Skeletal muscle satellite cell (primary cell): ENCODE data around the gene DENND5A.

Source experiments
- H3K27me3 ChIP-seq: 2 replicates; pipeline ENCODE4 v1.7.0; 2013; ENCODE audit warnings: low read length; ENCODE audit not compliant: control insufficient read depth, insufficient read depth
- H3K36me3 ChIP-seq: 2 replicates; pipeline ENCODE4 v1.7.0; 2013; ENCODE audit warnings: mild to moderate bottlenecking, control low read depth, low read length; ENCODE audit not compliant: insufficient read depth
- H3K4me1 ChIP-seq: 2 replicates; pipeline ENCODE4 v1.7.0; 2013; ENCODE audit warnings: low read length; ENCODE audit not compliant: control insufficient read depth, insufficient read depth
- H3K4me2 ChIP-seq: 2 replicates; pipeline ENCODE4 v1.7.0; 2013; ENCODE audit warnings: mild to moderate bottlenecking, low read length
- H3K4me3 ChIP-seq: 2 replicates; pipeline ENCODE4 v1.7.0; 2013; ENCODE audit warnings: low read length
- H3K9ac ChIP-seq: 2 replicates; pipeline ENCODE4 v1.7.0; 2013; ENCODE audit warnings: mild to moderate bottlenecking, low read depth, low read length, moderate library complexity
- H3K9me3 ChIP-seq: replicated peaks from 2 replicates; pipeline ENCODE4 v1.7.0; 2013; ENCODE audit warnings: mild to moderate bottlenecking, control low read depth, low read length

The DENND5A gene

GRCh38 chr11:9277176-9277575 lies 12.0 kb upstream of the DENND5A start:
- no peak overlapping the region for H3K4me2 ChIP-seq
- H3K9me3 ChIP-seq, result no peaks in the 10 kb centered on the region
- no peak overlapping the region for H3K4me3 ChIP-seq
- H3K36me3 ChIP-seq, result peaks cover 9% of the 10 kb centered on the region
- H3K27me3 ChIP-seq, result no peaks in the 10 kb centered on the region
- no peak overlapping the region for H3K9ac ChIP-seq
- H3K4me1 ChIP-seq, result peaks cover 7% of the 10 kb centered on the region

DNA sequence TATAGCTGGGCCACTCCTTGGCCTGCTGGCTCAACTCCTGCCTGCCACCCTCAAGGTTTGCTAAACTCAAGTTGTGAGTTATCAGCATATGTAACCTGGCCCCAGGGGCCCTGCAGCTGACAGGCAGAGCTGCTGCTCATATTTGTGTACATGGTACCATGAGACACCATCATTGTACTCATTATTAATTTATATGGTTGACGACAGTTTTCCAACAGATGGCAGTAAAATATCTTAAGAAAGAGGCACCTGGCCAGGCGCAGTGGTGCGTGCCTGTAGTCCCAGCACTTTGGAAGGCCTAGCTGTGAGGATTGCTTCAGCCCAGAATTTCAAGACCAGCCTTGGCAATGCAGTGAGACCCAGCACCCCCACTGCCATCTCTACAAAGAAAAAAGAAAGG lies 11.4 kb upstream of the DENND5A start:
- no peak overlapping the region for H3K4me3 ChIP-seq
- H3K4me2 ChIP-seq, result no peak overlapping the region
- no peaks in the 10 kb centered on the region for H3K9me3 ChIP-seq
- H3K4me1 ChIP-seq, result peaks cover 7% of the 10 kb centered on the region
- H3K27me3 ChIP-seq, result no peaks in the 10 kb centered on the region
- H3K36me3 ChIP-seq, result peaks cover 9% of the 10 kb centered on the region
- H3K9ac ChIP-seq, result no peak overlapping the region

- Histone ChIP-seq H3K4me2 (no peak overlapping the region), H3K27me3 (no peaks in the 10 kb centered on the region), H3K36me3 (peaks cover 3% of the 10 kb centered on the region), H3K4me1 (no peaks in the 10 kb centered on the region), H3K4me3 (no peak overlapping the region), H3K9me3 (no peaks in the 10 kb centered on the region), H3K9ac (no peak overlapping the region)
These were observed 9.5 kb upstream of the DENND5A start for GRCh38 chr11:9274499-9275258.

DNA sequence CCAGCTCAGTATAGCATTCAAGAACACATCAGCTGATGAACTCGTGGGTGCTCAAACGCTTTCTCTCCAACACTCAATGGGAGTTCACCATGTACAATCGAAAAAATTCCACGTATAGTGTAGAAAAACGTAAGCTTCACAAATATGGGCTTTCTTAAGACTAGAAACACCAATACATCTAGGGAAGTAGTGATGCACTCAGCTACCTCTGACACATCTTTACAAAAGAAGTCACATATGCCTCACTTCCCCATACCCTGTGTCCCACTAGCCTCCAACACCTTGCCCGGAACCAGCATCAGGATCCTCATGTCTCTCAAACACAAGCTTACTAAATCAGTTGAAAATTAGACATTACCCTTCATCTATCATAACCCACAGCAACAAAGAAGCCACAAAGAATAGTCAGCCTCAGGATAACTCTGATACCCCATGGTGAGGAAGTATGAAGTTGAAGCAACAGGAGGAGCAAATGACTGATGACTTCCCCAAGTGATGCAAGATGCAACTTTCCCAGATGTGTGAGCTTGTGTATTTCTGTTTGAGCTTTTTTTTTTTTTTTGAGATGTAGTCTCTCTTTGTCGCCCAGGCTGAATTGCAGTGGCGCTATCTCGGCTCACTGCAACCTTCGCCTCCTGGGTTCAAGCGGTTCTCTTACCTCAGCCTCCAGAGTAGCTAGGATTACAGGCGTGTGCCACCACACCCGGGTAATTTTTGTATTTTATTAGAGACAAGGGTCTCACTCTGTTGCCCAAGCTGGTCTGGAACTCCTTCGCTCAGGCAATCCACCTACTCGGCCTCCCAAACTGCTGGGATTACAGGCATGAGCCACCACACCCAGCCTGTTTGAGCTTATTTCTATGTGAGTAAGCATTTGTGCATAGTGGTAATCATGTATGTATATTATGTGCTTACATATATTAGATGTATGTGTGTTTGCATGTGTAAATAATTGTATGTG lies 8.5 kb upstream of the DENND5A start:
- Histone ChIP-seq H3K36me3 (peaks cover 3% of the 10 kb centered on the region), H3K4me1 (no peaks in the 10 kb centered on the region), H3K4me3 (no peak overlapping the region), H3K9me3 (no peaks in the 10 kb centered on the region), H3K27me3 (no peaks in the 10 kb centered on the region), H3K4me2 (no peak overlapping the region), H3K9ac (no peak overlapping the region)

- no peak overlapping the region for H3K9ac ChIP-seq
- peaks cover 6% of the 10 kb centered on the region for H3K4me1 ChIP-seq
- no peak overlapping the region for H3K4me3 ChIP-seq
- no peaks in the 10 kb centered on the region for H3K36me3 ChIP-seq
- no peaks in the 10 kb centered on the region for H3K27me3 ChIP-seq
- no peak overlapping the region for H3K4me2 ChIP-seq
- no peaks in the 10 kb centered on the region for H3K9me3 ChIP-seq
These were observed 4.4 kb upstream of the DENND5A start for GRCh38 chr11:9269492-9270013.

DNA sequence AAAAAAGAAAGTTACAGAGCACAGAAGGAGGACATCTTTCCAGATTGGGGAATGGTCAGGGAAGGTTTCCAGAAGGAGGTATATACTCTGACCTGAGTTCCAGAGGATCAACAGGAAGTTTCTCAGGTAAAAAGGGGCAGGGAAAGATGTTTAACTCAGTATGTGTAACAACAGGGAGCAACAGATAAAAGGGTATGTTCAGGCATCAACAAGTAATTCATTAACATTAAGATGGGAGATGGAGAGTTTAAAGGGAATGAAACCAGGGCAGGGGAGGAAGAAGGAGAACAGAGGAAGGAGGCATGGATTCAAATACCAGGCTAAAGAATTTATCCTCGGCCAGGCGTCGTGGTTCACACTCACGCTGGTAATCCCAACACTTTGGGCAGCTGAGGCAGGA lies 2.5 kb upstream of the DENND5A start:
- H3K9ac ChIP-seq, result no peak overlapping the region
- H3K4me1 ChIP-seq, result peaks cover 6% of the 10 kb centered on the region
- no peaks in the 10 kb centered on the region for H3K9me3 ChIP-seq
- no peak overlapping the region for H3K4me3 ChIP-seq
- H3K27me3 ChIP-seq, result no peaks in the 10 kb centered on the region
- no peaks in the 10 kb centered on the region for H3K36me3 ChIP-seq
- no peak overlapping the region for H3K4me2 ChIP-seq

DNA sequence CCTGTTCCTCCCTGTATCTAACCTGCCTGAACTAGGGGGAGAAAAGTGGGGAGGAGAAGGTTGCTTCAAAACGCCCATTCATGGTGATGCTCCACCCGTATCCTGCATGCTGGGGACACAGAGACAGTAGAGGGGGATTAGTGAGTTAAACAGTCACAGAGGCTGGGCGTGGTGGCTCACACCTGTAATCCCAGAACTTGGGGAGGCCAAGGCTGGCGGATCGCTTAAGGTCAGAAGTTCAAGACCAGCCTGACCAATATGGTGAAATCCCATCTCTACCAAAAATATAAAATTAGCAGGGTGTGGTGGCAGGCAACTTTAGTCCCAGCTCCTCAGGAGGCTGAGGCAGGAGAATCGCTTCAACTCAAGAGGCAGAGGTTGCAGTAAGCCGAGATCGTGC lies 1.8 kb upstream of the DENND5A start:
- no peak overlapping the region for H3K4me3 ChIP-seq
- no peak overlapping the region for H3K9ac ChIP-seq
- no peaks in the 10 kb centered on the region for H3K9me3 ChIP-seq
- H3K27me3 ChIP-seq, result no peaks in the 10 kb centered on the region
- H3K36me3 ChIP-seq, result no peaks in the 10 kb centered on the region
- H3K4me2 ChIP-seq, result no peak overlapping the region
- H3K4me1 ChIP-seq, result peaks cover 6% of the 10 kb centered on the region

GRCh38 chr11:9266132-9266736 lies 1.1 kb upstream of the DENND5A start:
- no peaks in the 10 kb centered on the region for H3K27me3 ChIP-seq
- H3K4me3 ChIP-seq, result peak overlapping the region; percentile 98
- H3K4me1 ChIP-seq, result peaks cover 11% of the 10 kb centered on the region
- H3K9me3 ChIP-seq, result no peaks in the 10 kb centered on the region
- H3K36me3 ChIP-seq, result no peaks in the 10 kb centered on the region
- H3K4me2 ChIP-seq, result peak overlapping the region; percentile 100
- H3K9ac ChIP-seq, result no peak overlapping the region

DNA sequence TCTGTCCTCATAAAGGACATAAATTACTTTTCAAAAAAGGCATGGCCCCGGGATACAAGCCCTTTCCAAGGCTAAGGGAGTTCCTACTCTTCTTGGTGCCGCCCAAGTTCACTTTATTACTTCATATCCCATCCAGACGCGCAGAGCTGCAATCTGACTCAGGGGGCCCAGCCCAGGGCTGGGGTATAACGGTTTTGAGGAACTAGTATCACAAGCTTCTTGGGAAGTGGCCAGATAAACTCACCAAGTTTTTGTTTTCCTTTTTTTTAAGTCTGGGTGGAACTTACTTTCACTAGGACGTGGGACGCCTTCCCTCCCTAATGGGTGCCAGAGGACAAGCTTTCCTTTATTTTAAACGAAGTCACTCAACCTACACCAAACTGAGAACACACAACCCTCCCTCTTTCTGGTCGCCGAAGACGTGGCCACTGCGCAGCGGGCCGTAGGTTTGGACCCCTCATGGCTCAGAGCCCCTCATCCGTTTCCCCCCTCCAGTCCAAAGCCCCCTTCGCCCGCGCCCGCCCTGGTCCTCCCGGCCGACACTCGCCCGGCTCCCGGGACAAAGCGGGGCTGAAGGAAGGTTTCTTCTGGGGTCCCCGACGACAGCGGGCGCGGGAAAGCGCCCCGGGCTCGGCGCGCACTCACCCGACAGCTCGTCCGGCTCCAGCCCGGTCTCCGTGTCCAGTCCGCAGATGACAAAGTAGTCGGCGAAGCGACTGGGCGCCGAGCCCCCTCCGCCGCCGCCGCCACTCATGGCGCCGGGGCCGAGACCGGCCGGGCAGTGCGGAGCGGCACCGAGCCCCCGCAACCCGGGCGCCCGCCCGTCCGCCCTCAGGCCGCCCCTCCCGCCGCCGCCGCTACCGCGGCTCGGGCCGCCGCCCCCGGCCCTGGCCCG lies 587 bp downstream of the DENND5A start:
- peak overlapping the region; percentile 96 for H3K9ac ChIP-seq
- no peaks in the 10 kb centered on the region for H3K27me3 ChIP-seq
- peak overlapping the region; percentile 98 for H3K4me3 ChIP-seq
- H3K36me3 ChIP-seq, result no peaks in the 10 kb centered on the region
- H3K9me3 ChIP-seq, result no peaks in the 10 kb centered on the region
- peaks cover 25% of the 10 kb centered on the region for H3K4me1 ChIP-seq
- peak overlapping the region; percentile 100 for H3K4me2 ChIP-seq

DNA sequence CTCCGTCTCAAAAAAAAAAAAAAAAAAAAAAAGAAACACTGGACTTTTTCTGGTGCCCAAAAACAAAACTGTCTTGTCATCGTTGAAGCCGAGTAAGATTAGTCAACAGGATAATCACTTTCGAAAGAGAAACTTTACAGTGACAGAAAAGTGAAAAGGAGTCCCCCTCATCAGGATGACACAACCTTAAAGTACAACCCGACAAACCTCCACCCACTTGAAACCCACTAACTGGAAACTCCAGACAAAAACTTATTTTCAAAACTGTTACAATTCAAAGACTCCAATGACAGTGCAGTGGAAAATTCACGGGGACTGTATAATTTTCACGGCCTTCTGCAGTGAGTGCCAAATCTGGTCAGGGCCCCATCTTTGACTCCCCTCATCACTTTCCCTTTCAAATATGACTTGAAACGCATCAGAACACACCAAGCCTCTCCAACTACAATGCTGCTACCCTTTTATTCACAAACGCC lies 1.3 kb downstream of the DENND5A start:
- Histone ChIP-seq H3K4me2 (peak overlapping the region; percentile 100), H3K4me3 (peak overlapping the region; percentile 98), H3K9ac (peak overlapping the region; percentile 96)

More for the DNA sequence above, 1.3 kb downstream of the DENND5A start:
- no peaks in the 10 kb centered on the region for H3K9me3 ChIP-seq
- H3K36me3 ChIP-seq, result no peaks in the 10 kb centered on the region
- H3K27me3 ChIP-seq, result no peaks in the 10 kb centered on the region
- H3K4me1 ChIP-seq, result peaks cover 25% of the 10 kb centered on the region
